HCT116 (cell line): Measurements from ENCODE around the gene AFDN. TPM values are rescaled to one million over a fixed set of nuclear protein-coding genes. Genes with fewer than 3 reads are reported as not detected.

Experiments
- ATAC-seq: fragments of 200-7000 bp; cut with Tn5 transposase; 2 replicates; pipeline ENCODE4 v1.9.1; 2020; ENCODE audit warnings: mild to moderate bottlenecking, moderate library complexity
- BruUV-seq: library from RNA; stranded (reverse); fragments of 400-500 nt; replicated peaks from 2 replicates; lab custom pipeline; 2021; lab: Mats Ljungman, UMichigan
- CTCF ChIA-PET: fragments of 300-600 bp; sonication (Branson Sonifier 250); formaldehyde crosslinking; loops from one replicate; lab custom pipeline; 2021; ENCODE audit warnings: antibody characterized with exemption; lab: Charles Lee
- POLR2A ChIA-PET: fragments of 300-600, 350-600 bp; sonication (Branson Sonifier 250); formaldehyde crosslinking; loops from one replicate; lab custom pipeline; 2021; ENCODE audit warnings: antibody characterized with exemption; lab: Charles Lee
- RAD21 ChIA-PET, 2 experiments: fragments of 300-600 bp; sonication (Branson Sonifier 250); formaldehyde crosslinking; loops; one replicate each; lab custom pipeline; 2023; ENCODE audit warnings: low total read pairs in 2 of 2; ENCODE audit not compliant: uncharacterized antibody in 2 of 2, unreplicated experiment in 2 of 2, low non-redundant PET in 1 of 2; lab: Charles Lee
- DNase-seq: peaks from one replicate; pipeline ENCODE4 v3.0.0-alpha.2; 2010; ENCODE audit warnings: low read depth, low spot score
- H2AFZ ChIP-seq: fragments of 200-600 bp; shearing (Covaris generic), sonication (generic); 2 replicates; pipeline ENCODE4 v1.6.1; 2017; ENCODE audit warnings: low read depth, mixed run types, mixed read lengths, antibody characterized with exemption, low read length; ENCODE audit not compliant: poor library complexity, severe bottlenecking
- H3K27ac ChIP-seq: 2 replicates; pipeline ENCODE4 v1.5.1; 2012; ENCODE audit warnings: low read depth, low read length
- H3K27me3 ChIP-seq: fragments of 200-600 bp; sonication (generic); 2 replicates; pipeline ENCODE4 v1.6.1; 2016; ENCODE audit warnings: mixed run types, low read length, mixed read lengths; ENCODE audit not compliant: insufficient read depth
- H3K36me3 ChIP-seq, 2 experiments: fragments of 200-500 bp in 1 of 2; fragments of 200-600 bp in 1 of 2; sonication (Bioruptor generic) in 1 of 2; sonication (generic) in 1 of 2; 2 replicates each; pipeline versions ENCODE4 v1.5.1 to v1.6.1; 2014 to 2016; ENCODE audit warnings: low read length in 2 of 2, inconsistent platforms in 1 of 2, mixed read lengths in 1 of 2, mixed run types in 1 of 2; ENCODE audit not compliant: insufficient read depth in 2 of 2, control insufficient read depth in 1 of 2
- H3K4me1 ChIP-seq, 2 experiments: fragments of 200-600 bp in 1 of 2; sonication (generic) in 1 of 2; 2 replicates each; pipeline versions ENCODE4 v1.5.1 to v1.6.1; 2012 to 2017; ENCODE audit warnings: low read length in 2 of 2, inconsistent platforms in 1 of 2, mild to moderate bottlenecking in 1 of 2, mixed read lengths in 1 of 2, mixed run types in 1 of 2, moderate library complexity in 1 of 2; ENCODE audit not compliant: insufficient read depth in 2 of 2, control insufficient read depth in 1 of 2
- H3K4me2 ChIP-seq: fragments of 200-600 bp; sonication (generic); 2 replicates; pipeline ENCODE4 v1.6.1; 2017; ENCODE audit warnings: mixed run types, low read length, mixed read lengths
- H3K4me3 ChIP-seq, 2 experiments: fragments of 200-600 bp in 1 of 2; sonication (generic) in 1 of 2; replicated peaks in 1 of 2; 2 replicates each; pipeline ENCODE4 v1.5.1; 2011 to 2016; ENCODE audit warnings: low read length in 2 of 2, control low read depth in 1 of 2, low read depth in 1 of 2, mild to moderate bottlenecking in 1 of 2, mixed read lengths in 1 of 2, mixed run types in 1 of 2
- H3K79me2 ChIP-seq: fragments of 200-600 bp; sonication (generic); 2 replicates; pipeline ENCODE4 v1.6.1; 2017; ENCODE audit warnings: mild to moderate bottlenecking, mixed run types, low read length, moderate library complexity, mixed read lengths; ENCODE audit not compliant: insufficient read depth
- H3K9ac ChIP-seq: fragments of 200-600 bp; sonication (generic); 2 replicates; pipeline ENCODE4 v1.6.1; 2016; ENCODE audit warnings: low read length, mixed read lengths
- H3K9me2 ChIP-seq: fragments of 200-600 bp; sonication (generic), shearing (Covaris generic); 2 replicates; pipeline ENCODE4 v1.6.1; 2017; ENCODE audit warnings: mixed run types, mild to moderate bottlenecking, moderate library complexity; ENCODE audit not compliant: insufficient read depth
- H3K9me3 ChIP-seq, 2 experiments: fragments of 200-500 bp in 1 of 2; fragments of 200-600 bp in 1 of 2; sonication (Bioruptor generic) in 1 of 2; sonication (generic) in 1 of 2; 2 replicates each; pipeline ENCODE4 v1.6.1; 2014 to 2017; ENCODE audit warnings: low read length in 2 of 2, mixed read lengths in 2 of 2, inconsistent platforms in 1 of 2, low read depth in 1 of 2, mild to moderate bottlenecking in 1 of 2, mixed run types in 1 of 2, moderate library complexity in 1 of 2; ENCODE audit not compliant: control insufficient read depth in 1 of 2, insufficient read depth in 1 of 2
- H4K20me1 ChIP-seq: fragments of 200-600 bp; sonication (generic), shearing (Covaris generic); 2 replicates; pipeline ENCODE4 v1.6.1; 2017; ENCODE audit warnings: mixed run types, mild to moderate bottlenecking, moderate library complexity; ENCODE audit not compliant: insufficient read depth
- ATF3 ChIP-seq: IDR thresholded peaks from 2 replicates; pipeline ENCODE4 v1.6.1; 2012
- CTCF ChIP-seq, 3 experiments: fragments of 200-600 bp in 1 of 3; sonication (generic) in 1 of 3; IDR thresholded peaks in 2 of 3; conservative IDR thresholded peaks in 1 of 3; 2 replicates each; pipeline ENCODE4 v1.5.1; 2012 to 2017; ENCODE audit warnings: low read depth in 2 of 3, low read length in 2 of 3, antibody characterized with exemption in 1 of 3, borderline replicate concordance in 1 of 3, control low read depth in 1 of 3, mild to moderate bottlenecking in 1 of 3, mixed read lengths in 1 of 3, mixed run types in 1 of 3, moderate library complexity in 1 of 3; ENCODE audit not compliant: insufficient read depth in 1 of 3
- EGR1 ChIP-seq: IDR thresholded peaks from 2 replicates; pipeline ENCODE4 v1.6.1; 2012; ENCODE audit warnings: low read depth
- EZH2 ChIP-seq: fragments of 200-600 bp; sonication (generic); IDR thresholded peaks from 2 replicates; pipeline ENCODE4 v1.6.1; 2017; ENCODE audit warnings: antibody characterized with exemption, mixed run types
- JUND ChIP-seq: IDR thresholded peaks from 2 replicates; pipeline ENCODE4 v1.6.1; 2012
- MAX ChIP-seq: IDR thresholded peaks from 2 replicates; pipeline ENCODE4 v1.6.1; 2012
- POLR2AphosphoS5 ChIP-seq: IDR thresholded peaks from 2 replicates; pipeline ENCODE4 v1.6.1; 2011; ENCODE audit warnings: mild to moderate bottlenecking, low read depth, low read length, moderate library complexity
- RAD21 ChIP-seq: IDR thresholded peaks from 2 replicates; pipeline ENCODE4 v1.6.1; 2012; ENCODE audit warnings: low read depth, mild to moderate bottlenecking
- SIN3A ChIP-seq: IDR thresholded peaks from 2 replicates; pipeline ENCODE4 v1.6.1; 2012; ENCODE audit warnings: low read depth
- SRF ChIP-seq: IDR thresholded peaks from 2 replicates; pipeline ENCODE4 v1.6.1; 2012; ENCODE audit warnings: low read depth
- TCF7L2 ChIP-seq: IDR thresholded peaks from 2 replicates; pipeline ENCODE4 v1.7.0; 2011; ENCODE audit warnings: borderline replicate concordance, inconsistent platforms; ENCODE audit not compliant: insufficient read depth, insufficient read length; ENCODE audit errors: extremely low read depth
- ZNF274 ChIP-seq: fragments of 200-500 bp; sonication (Bioruptor generic); IDR thresholded peaks from 2 replicates; pipeline ENCODE4 v1.6.1; 2014; ENCODE audit warnings: mild to moderate bottlenecking, low read depth, low read length, inconsistent platforms
- intact Hi-C: fragments of 100-400 bp; cut with micrococcal nuclease; formaldehyde crosslinking; loops from 2 replicates; pipeline ENCODE4 v1.10.0; 2022
- total RNA-seq: library from RNA; stranded (reverse); gene quantifications from one replicate; pipeline ENCODE4 v1.2.1, GENCODE V29; 2021; ENCODE audit not compliant: unreplicated experiment

The AFDN gene
- total RNA-seq, 1 experiment from 2014 or later: 59.4 TPM

GRCh38 chr6:167779993-167780655 lies 46.6 kb upstream of the AFDN start:
- H3K4me1 ChIP-seq: peaks cover 0 to 6% of the 10 kb centered on the region in 2 experiments; a peak in 2 of 4 replicates
- no peaks in the 10 kb centered on the region for H3K79me2 ChIP-seq
- CTCF ChIA-PET: no interaction called here
- no peak overlapping the region for H3K9ac ChIP-seq
- no peak overlapping the region for H2AFZ ChIP-seq
- BruUV-seq: no TSS peak
- RAD21 ChIA-PET: no interaction called here
- intact Hi-C loops: no loop called here
- DNase-seq: no peak
- no peak overlapping the region for H3K27ac ChIP-seq
- POLR2A ChIA-PET: no interaction called here
- no peaks in the 10 kb centered on the region for H3K36me3 ChIP-seq
- ATAC-seq: no peak
- no peaks in the 10 kb centered on the region for H3K9me3 ChIP-seq
- H3K4me3 ChIP-seq: no peak overlapping the region
- no peaks in the 10 kb centered on the region for H3K9me2 ChIP-seq
- H3K27me3 ChIP-seq: no peaks in the 10 kb centered on the region
- H3K4me2 ChIP-seq: no peak overlapping the region
- H4K20me1 ChIP-seq: no peaks in the 10 kb centered on the region
- TF ChIP-seq MAX (no peak), CTCF (IDR thresholded peaks at IDR 0.05 in 2 of 3, conservative IDR thresholded peaks at IDR 0.05 in 1 of 3; ENCODE audit: borderline replicate concordance in 1 of 3, insufficient read depth in 1 of 3, low read depth in 2 of 3, low read length in 2 of 3) (no peak), ATF3 (no peak), SRF (no peak), TCF7L2 (no peak), EGR1 (no peak), SIN3A (no peak), RAD21 (no peak), EZH2 (no peak), JUND (no peak), ZNF274 (no peak), POLR2AphosphoS5 (no peak)
